SK-MEL-5 (cell line): Measurements from ENCODE around the gene SMIM45.

Experiments
- DNase-seq: peaks from one replicate; pipeline ENCODE4 v3.0.0-alpha.2; 2016; ENCODE audit warnings: low read depth, low spot score
- in situ Hi-C: cut with HindIII; loops from 2 replicates; pipeline ENCODE4 v1.10.0; 2016; ENCODE audit warnings: low sequenced_read_pairs, high pct_unique_total_duplicates, low pct_unique_long_range_greater_than_20kb

The SMIM45 gene

GRCh38 chr22:41951898-41952474, at the start of gene SMIM45:
Gene SMIM45 (plus strand): TSS chr22:41952150.
- in situ Hi-C loops = no loop called here
- DNase-seq = no peak

DNA sequence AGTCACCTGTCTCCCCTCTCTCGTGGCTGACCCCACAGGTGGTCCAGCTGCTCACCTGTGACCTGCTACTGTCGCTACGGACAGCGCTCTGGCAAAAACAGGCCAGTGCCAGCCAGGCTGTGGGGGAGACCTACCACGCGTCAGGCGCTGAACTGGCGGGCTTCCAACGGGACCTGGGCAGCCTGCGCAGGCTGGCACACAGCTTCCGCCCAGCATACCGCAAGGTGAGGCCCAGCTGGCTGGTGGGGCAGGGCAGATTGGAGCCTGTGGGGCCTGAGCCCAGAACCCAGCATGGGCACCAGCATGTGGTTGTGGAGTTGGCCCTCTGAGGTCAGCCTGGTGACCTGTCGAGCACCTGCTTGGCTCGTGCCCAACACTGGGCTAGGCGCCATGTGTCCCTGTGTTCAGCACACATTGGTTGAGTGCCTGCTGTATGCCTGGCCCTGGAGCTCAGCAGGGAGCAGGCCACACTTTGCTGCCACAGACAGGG, 49.0 kb upstream of the SMIM45 start:
- in situ Hi-C loops = no loop called here
- no peak for DNase-seq

GRCh38 chr22:41904450-41905410, 47.2 kb upstream of the SMIM45 start:
- in situ Hi-C loops = no loop called here
- no peak for DNase-seq

- DNase-seq = no peak
- in situ Hi-C loops = no loop called here
These were observed 46.3 kb upstream of the SMIM45 start for GRCh38 chr22:41905411-41906202.

DNA sequence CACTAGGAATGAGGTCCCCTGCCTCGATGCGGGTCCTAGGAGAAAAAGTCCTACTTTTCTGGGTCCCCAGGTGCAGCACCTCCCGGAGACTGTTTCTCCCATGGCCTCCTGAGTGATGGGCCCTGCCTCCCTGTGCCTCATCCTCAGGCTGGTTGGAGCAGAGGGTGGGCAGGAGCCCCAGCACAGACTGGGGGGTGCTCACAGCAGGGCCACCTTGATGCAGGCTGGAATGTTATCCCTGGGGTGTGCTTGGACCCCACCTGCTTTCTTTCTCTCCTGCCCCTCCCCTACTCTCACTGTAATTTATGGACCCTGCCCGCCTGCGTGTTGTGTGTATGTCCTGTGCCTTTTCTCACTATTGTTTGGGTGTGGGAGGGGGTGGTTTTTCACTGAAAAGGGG, 45.1 kb upstream of the SMIM45 start:
- in situ Hi-C loops = no loop called here
- no peak for DNase-seq

DNA sequence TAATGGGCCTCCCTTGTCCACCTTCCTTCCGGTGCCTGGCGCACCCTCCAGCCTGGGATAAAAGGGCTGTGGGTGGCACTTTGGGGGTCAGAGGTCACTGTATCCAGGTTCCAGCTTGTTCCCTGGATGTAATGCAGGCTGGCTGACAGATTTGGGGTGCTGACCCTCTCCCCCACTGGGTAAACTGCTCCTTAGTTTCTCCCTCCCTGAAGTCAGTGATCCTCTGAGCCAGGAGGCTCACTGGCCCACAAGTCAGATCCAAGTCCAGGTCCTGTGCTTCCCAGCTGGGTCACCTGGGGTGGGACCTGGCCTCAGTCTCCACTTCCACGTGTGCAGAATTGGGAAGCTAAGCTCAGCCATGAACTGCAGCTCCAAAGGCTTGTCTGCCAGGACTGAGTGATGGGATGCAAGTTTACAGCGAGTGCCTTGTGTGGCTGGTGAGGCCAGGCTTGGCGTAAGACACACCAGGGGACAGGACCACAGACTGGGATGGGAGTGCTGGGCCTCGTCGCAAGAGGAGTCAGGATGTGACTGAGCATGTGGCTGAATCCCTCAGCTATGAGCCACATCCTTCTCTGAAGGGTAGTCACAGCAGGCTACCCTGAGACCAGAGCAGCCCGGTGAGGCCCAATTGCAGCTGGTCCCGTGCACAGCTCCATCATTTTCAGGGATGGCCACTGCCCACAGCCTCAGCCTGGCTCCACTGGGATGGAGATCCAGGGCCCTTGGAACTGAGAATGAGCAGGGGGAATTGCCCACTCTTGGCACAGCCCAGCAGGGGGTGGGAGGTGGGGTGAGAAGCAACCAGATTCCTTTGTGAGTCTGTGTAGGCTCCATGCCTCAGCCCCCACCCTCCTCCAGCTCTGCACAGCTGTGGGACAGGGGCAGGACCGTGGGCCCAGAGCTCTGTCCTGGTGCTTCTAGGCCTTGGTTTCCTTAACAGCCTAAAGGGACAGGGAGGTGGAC, 44.2 kb upstream of the SMIM45 start:
- no peak for DNase-seq

DNA sequence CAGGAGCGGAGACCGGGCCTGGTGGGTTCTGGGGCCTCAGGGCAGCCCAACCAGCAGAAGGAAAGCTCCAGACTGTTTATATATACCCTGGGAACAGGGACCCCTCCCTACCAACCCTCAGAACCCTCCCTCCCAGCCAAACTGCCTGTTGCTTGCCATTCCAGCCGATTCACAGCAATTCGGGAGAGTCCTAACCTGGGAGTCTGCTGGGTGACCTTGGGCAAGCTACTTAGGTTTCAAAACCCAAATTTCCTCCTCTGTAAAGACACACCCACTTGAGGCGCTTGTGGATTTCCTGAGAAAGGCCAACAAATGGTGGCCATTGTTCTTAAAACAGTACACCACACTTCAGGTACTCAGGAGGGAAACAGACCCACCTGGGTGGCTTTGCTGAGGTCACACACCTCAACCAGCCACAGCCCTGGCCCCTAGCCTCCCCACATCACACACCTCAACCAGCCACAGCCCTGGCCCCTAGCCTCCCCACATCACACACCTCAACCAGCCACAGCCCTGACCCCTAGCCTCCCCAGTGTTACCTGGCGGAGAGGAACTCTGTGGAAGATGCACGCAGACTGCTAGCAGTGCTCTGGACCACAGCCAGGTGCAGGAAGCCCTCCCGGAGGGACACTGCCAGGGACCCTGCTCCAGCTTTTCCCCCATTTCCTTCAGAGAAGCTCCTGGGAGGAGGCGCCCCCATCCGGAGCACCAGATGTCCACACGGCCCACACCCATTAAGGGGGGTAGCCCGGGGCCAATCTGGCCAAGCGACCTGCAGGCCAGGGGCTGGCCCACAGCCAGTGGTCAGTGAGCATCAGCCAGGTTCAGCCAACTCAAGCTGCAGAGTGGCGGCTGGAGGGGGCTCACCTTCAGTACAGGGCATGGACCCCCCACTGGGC, 43.3 kb upstream of the SMIM45 start:
- in situ Hi-C loops = no loop called here
- no peak for DNase-seq

More for the DNA sequence above, 44.2 kb upstream of the SMIM45 start:
- in situ Hi-C loops = no loop called here

DNA sequence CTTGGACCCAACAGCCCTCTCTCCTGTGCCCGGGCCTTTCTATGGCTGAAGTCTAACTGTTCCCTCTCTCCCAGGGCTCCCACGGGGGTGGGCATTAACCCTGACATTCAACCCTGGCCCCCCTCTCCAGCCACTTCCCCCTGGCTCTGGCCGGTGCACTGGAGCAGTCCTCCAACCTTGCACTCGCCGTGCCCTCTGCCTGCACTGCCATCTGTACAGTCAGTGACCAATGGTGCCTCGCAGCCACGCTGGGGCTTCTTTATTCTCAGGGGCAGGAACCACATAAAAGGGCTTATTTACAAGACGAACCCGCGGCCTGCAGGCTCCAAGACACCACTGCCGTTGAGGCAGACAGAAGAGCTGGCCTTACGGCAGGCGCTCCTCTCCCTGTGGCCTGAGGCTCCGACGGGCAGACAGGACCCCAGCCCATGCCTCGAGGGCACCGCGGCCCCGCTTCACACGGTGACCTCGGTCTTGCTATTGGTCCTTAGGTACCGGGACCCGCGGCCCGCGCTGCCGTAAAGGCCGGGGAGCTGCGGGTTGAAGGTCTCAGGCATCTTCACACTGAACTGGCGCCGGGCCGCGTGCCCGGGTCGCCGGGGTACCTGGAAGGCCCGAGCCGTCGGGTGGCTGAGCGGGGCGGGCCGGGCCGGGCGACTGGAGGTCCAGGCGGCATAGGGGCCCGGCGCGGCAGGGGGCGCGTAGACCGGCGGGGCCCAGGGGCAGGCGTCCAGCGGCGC, 42.5 kb upstream of the SMIM45 start:
- DNase-seq = no peak
- in situ Hi-C loops = no loop called here

- in situ Hi-C loops = no loop called here
- DNase-seq = no peak
These were observed 41.6 kb upstream of the SMIM45 start for GRCh38 chr22:41910050-41911000.

DNA sequence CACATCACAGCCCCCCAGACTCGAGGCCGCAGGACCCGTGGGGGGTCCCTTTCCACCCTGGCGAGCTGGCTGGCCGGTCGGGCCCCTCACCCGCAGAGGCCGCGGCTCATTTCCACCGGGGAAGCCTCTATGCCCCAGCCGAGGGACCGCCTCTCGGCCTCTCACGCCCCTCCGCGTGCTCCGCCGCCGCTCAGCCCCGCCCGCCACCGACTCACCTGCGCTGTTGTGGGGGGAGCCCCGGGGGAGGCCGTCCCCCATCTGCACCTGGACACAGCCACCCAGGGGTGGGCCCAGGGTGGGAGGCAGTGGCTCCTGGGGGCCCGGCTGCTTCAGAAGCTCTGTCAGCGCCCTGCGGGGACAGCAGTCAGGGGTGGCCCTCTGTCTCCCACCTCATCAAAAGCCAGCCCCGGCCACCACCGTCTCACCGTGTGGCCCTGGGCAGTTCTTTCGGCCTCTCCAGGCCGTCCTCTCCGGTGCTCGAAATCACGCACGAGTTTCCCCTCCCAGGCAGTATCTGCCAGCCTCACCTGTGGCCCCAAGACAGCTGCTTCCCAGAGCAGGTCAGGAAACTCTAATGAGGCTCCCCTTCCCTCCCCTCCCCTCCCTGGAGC, 40.8 kb upstream of the SMIM45 start:
- in situ Hi-C loops = no loop called here
- no peak for DNase-seq

- no peak for DNase-seq
- in situ Hi-C loops = no loop called here
These were observed 39.5 kb upstream of the SMIM45 start for GRCh38 chr22:41912338-41913039.

DNA sequence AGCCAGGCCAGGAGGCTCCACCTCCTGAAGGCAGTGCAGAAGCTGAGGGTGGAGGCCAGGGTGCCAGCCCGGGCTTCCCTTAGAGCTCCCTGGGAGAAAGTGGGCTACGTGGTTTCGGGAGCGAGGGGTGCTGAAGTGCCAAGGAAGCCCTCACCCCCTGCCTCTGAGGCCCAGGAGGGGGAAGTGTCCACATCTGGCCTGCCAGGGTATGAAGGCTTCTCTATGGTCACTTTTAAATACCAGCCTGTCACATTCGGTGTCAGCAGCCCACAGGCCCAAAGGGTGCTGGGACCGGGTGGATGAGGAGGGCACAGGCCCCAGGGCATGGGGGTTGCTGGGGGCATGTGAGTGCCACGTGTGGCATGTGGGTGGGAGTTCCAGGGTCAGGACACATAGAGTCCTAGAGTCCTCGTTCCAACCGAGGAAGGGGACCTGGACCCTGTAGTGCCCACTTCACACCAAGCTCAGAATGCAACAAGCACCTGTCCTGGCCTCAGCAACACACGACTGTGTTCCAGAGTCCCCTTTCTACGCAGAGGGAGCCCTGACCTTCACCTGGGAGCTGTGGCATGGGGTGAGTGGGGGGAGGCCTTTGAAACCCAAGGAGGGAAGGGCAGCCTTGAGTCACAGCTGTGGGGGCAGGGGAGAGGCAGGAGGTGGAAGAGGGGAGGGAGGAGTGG, 38.8 kb upstream of the SMIM45 start:
- in situ Hi-C loops = no loop called here
- no peak for DNase-seq

GRCh38 chr22:41913842-41914534, 38.0 kb upstream of the SMIM45 start:
- no peak for DNase-seq
- in situ Hi-C loops = no loop called here
